ENCODE data around the gene ETV1. TPM values are rescaled to one million over a fixed set of nuclear protein-coding genes. Genes with fewer than 3 reads are reported as not detected.

The ETV1 gene
- total and polyA plus RNA-seq, 2 of the 4 experiments (the other 2 are of a cell fraction): 8.6 to 21.1 TPM

DNA sequence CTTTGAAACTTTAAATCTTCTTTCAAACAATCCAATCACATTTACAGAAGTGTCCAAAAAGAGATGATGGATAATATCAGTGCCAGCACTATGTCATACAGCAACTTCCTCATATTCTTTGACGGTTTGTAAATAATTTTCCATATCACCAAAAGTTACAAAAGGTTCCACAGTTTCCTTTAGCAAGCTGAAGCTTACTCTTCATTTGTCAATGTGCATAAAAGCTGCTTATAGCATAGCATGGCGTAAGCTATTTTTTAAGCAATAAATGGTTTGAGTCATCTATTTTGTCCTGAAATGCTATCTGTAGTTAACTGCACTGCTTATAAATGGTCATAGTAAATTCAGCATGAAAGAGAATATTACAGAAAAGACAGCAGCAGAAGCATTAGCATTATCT, 95.1 kb downstream of the ETV1 start:
- H3K27me3 ChIP-seq (ENCODE audit: control insufficient read depth, insufficient read depth, low read length): no peaks in the 10 kb centered on the region
- H3K4me1 ChIP-seq (ENCODE audit: control insufficient read depth, insufficient read depth, low read length): no peaks in the 10 kb centered on the region
- H3K9ac ChIP-seq (ENCODE audit: low read depth, low read length): no peak overlapping the region
- H3K14ac ChIP-seq (replicated peaks; ENCODE audit: low read depth, low read length): no peak overlapping the region
- H4K5ac ChIP-seq (ENCODE audit: low read depth, low read length): no peak overlapping the region
- POLR2A ChIA-PET (ENCODE audit: unreplicated experiment): no interaction called here
- no peak overlapping the region for H2BK15ac ChIP-seq (ENCODE audit: low read depth, low read length)
- no peak overlapping the region for H3K4me2 ChIP-seq (ENCODE audit: low read depth, low read length)
- no peak for TF ChIP-seq SMC3 (IDR thresholded peaks at IDR 0.05; ENCODE audit: low read depth, low read length)
- TF ChIP-seq, protein P1, sequence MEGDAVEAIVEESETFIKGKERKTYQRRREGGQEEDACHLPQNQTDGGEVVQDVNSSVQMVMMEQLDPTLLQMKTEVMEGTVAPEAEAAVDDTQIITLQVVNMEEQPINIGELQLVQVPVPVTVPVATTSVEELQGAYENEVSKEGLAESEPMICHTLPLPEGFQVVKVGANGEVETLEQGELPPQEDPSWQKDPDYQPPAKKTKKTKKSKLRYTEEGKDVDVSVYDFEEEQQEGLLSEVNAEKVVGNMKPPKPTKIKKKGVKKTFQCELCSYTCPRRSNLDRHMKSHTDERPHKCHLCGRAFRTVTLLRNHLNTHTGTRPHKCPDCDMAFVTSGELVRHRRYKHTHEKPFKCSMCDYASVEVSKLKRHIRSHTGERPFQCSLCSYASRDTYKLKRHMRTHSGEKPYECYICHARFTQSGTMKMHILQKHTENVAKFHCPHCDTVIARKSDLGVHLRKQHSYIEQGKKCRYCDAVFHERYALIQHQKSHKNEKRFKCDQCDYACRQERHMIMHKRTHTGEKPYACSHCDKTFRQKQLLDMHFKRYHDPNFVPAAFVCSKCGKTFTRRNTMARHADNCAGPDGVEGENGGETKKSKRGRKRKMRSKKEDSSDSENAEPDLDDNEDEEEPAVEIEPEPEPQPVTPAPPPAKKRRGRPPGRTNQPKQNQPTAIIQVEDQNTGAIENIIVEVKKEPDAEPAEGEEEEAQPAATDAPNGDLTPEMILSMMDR (conservative IDR thresholded peaks at IDR 0.05; ENCODE audit: low read depth, low read length): no peak
- no peak for TF ChIP-seq CHD1 (IDR thresholded peaks at IDR 0.05; ENCODE audit: low read depth, low read length)
- no peak for TF ChIP-seq RAD21 (IDR thresholded peaks at IDR 0.05; ENCODE audit: low read length)
- no peak for TF ChIP-seq CEBPB (IDR thresholded peaks at IDR 0.05; ENCODE audit: low read depth, low read length)
- no peak for TF ChIP-seq NFE2L2 (IDR thresholded peaks at IDR 0.05; ENCODE audit: low read depth, low read length)
- no peak for TF ChIP-seq MXI1 (IDR thresholded peaks at IDR 0.05; ENCODE audit: borderline replicate concordance, low read depth, low read length)
- no peak for TF ChIP-seq MAFK (IDR thresholded peaks at IDR 0.05; ENCODE audit: low read depth, low read length)
- no peak for TF ChIP-seq MAZ (IDR thresholded peaks at IDR 0.05; ENCODE audit: borderline replicate concordance, low read depth, low read length)
- TF ChIP-seq RFX5 (IDR thresholded peaks at IDR 0.05; ENCODE audit: low read depth, low read length): no peak
- no peak for TF ChIP-seq POLR2A (IDR thresholded peaks at IDR 0.05; ENCODE audit: low read depth, low read length)
- TF ChIP-seq RCOR1 (IDR thresholded peaks at IDR 0.05; ENCODE audit: insufficient replicate concordance, low read length): no peak
- H4K20me1 ChIP-seq (ENCODE audit: insufficient read depth, low read length): no peaks in the 10 kb centered on the region
- H2AFZ ChIP-seq (replicated peaks; ENCODE audit: low read length, poor library complexity): no peak overlapping the region
- H2BK120ac ChIP-seq (ENCODE audit: low read depth, low read length): no peak overlapping the region
- no peak overlapping the region for H2AK5ac ChIP-seq (ENCODE audit: low read depth, low read length)
- DNase-seq: no peak
- no peaks in the 10 kb centered on the region for H3K9me1 ChIP-seq (ENCODE audit: insufficient read depth, low read length)
- no peak overlapping the region for H3K23ac ChIP-seq (ENCODE audit: low read depth, low read length)
- intact Hi-C loops (cut with micrococcal nuclease) (no loop called here), in situ Hi-C loops (cut with MboI; ENCODE audit: low sequenced_read_pairs) (no loop called here), dilution Hi-C loops (cut with HindIII; ENCODE audit: low sequenced_read_pairs, unreplicated experiment) (no loop called here)
- no peak overlapping the region for H2BK5ac ChIP-seq (ENCODE audit: low read depth, low read length, poor library complexity, severe bottlenecking)
- H2BK20ac ChIP-seq (ENCODE audit: low read depth, low read length): no peak overlapping the region
- no peaks in the 10 kb centered on the region for H3K79me1 ChIP-seq (ENCODE audit: low read depth in 1 of 2, low read length in 2 of 2)
- BruUV-seq (replicated peaks): no TSS peak
- ATAC-seq (ENCODE audit: low read depth): no peak
- no peak overlapping the region for H4K8ac ChIP-seq (ENCODE audit: low read depth in 2 of 2, low read length in 2 of 2)
- no peak overlapping the region for H3K4me3 ChIP-seq (ENCODE audit: insufficient read depth, low read depth, low read length)
- CTCF ChIA-PET: interaction anchor here (0.6 kb wide), 1 partner anchor 185 kb away, joined by 4 read pairs; no protein-coding TSS in a partner anchor
- no peak overlapping the region for H2AK9ac ChIP-seq (replicated peaks; ENCODE audit: low read depth, low read length, poor library complexity)
- no peak overlapping the region for H4K91ac ChIP-seq (ENCODE audit: insufficient read depth, low read depth, low read length)
- H3K36me3 ChIP-seq (ENCODE audit: control insufficient read depth, insufficient read depth, low read length): peaks cover 1% of the 10 kb centered on the region; the same call in 1 of the 2 replicates
- no CpG with 5 or more reads among the region's 2 CpGs for whole genome bisulfite sequencing, 2 experiments (ENCODE audit: extremely low coverage in 2 of 2, insufficient read length in 1 of 2)
- no peak overlapping the region for H3K18ac ChIP-seq (ENCODE audit: low read depth, low read length)
- H3K9me3 ChIP-seq (ENCODE audit: control insufficient read depth, insufficient read depth, low read length): no peaks in the 10 kb centered on the region
- no peak overlapping the region for H3K27ac ChIP-seq (ENCODE audit: insufficient read depth, low read length)
- no peak overlapping the region for H3K56ac ChIP-seq (ENCODE audit: extremely low read depth, insufficient read depth, low read length)
- H3K4ac ChIP-seq (ENCODE audit: low read depth, low read length): no peak overlapping the region
